ENCODE measurements around the gene RAF1.

- TF ChIP-seq CTCF (conservative IDR thresholded peaks at IDR 0.05; ENCODE audit: low read depth, low read length) (no peak), EZH2 (IDR thresholded peaks at IDR 0.05; ENCODE audit: borderline replicate concordance, low read depth, low read length, poor library complexity, severe bottlenecking) (no peak)
These were observed 106.3 kb downstream of the RAF1 start for GRCh38 chr3:12557473-12558100.

All from A673 (cell line).